Naive thymus-derived CD4-positive, alpha-beta T cell (primary cell): ENCODE measurements around the gene MAP3K4. TPM values are rescaled to one million over a fixed set of nuclear protein-coding genes. Genes with fewer than 3 reads are reported as not detected.

Source experiments
- ATAC-seq: fragments of 150-1000 bp; cut with Tn5 transposase; 2 replicates; pipeline ENCODE4 v1.10.0; 2021; ENCODE audit warnings: mild to moderate bottlenecking, moderate library complexity
- CTCF ChIA-PET: fragments of 350-600 bp; sonication (Branson Sonifier 250); formaldehyde crosslinking; loops from one replicate; lab custom pipeline; 2021; ENCODE audit warnings: antibody characterized with exemption; lab: Charles Lee
- POLR2A ChIA-PET: fragments of 350-600 bp; sonication (Branson Sonifier 250); formaldehyde crosslinking; loops from one replicate; lab custom pipeline; 2021; ENCODE audit warnings: antibody characterized with exemption, inconsistent platforms; lab: Charles Lee
- DNase-seq, 9 donors: peaks; one replicate each; pipeline versions ENCODE4 v3.0.0 to v3.0.0-alpha.2; 2020 to 2022; ENCODE audit warnings: mixed read lengths in 1 of 9
- H3K27ac ChIP-seq: one replicate; pipeline ENCODE4 v1.7.0; 2013; ENCODE audit warnings: mild to moderate bottlenecking, low read depth, low read length, moderate library complexity
- H3K27me3 ChIP-seq, 2 donors: one replicate each; pipeline ENCODE4 v1.7.0; 2013; ENCODE audit warnings: low read length in 2 of 2, mild to moderate bottlenecking in 2 of 2, moderate library complexity in 2 of 2; ENCODE audit not compliant: control insufficient read depth in 2 of 2, insufficient read depth in 2 of 2
- H3K36me3 ChIP-seq, 3 experiments: 1 replicate in 2 of 3; 2 replicates in 1 of 3; pipeline ENCODE4 v1.7.0; 2013; ENCODE audit warnings: low read length in 3 of 3, mild to moderate bottlenecking in 3 of 3, moderate library complexity in 1 of 3; ENCODE audit not compliant: insufficient read depth in 3 of 3, control insufficient read depth in 2 of 3
- H3K4me1 ChIP-seq, 2 donors: one replicate each; pipeline ENCODE4 v1.7.0; 2013; ENCODE audit warnings: low read length in 2 of 2, mild to moderate bottlenecking in 2 of 2, moderate library complexity in 1 of 2; ENCODE audit not compliant: control insufficient read depth in 2 of 2, insufficient read depth in 2 of 2
- H3K4me3 ChIP-seq: 2 replicates; pipeline ENCODE4 v1.7.0; 2013; ENCODE audit warnings: mild to moderate bottlenecking, low read length
- H3K9me3 ChIP-seq, 3 experiments: 1 replicate in 2 of 3; 2 replicates in 1 of 3; pipeline ENCODE4 v1.7.0; 2013; ENCODE audit warnings: low read length in 3 of 3; ENCODE audit not compliant: control insufficient read depth in 2 of 3
- H3K27ac Mint-ChIP-seq, 9 donors: one replicate each; pipeline ENCODE4 v1.8.0; 2020 to 2022; ENCODE audit warnings: mixed read lengths in 9 of 9, mild to moderate bottlenecking in 8 of 9, moderate library complexity in 5 of 9, inconsistent platforms in 2 of 9
- H3K27me3 Mint-ChIP-seq, 5 donors: one replicate each; pipeline ENCODE4 v1.8.0; 2021 to 2022; ENCODE audit warnings: mixed read lengths in 5 of 5, mild to moderate bottlenecking in 1 of 5
- H3K36me3 Mint-ChIP-seq, 5 donors: one replicate each; pipeline ENCODE4 v1.8.0; 2020 to 2022; ENCODE audit warnings: mixed read lengths in 5 of 5, mild to moderate bottlenecking in 3 of 5, inconsistent platforms in 1 of 5
- H3K4me1 Mint-ChIP-seq, 7 donors: one replicate each; pipeline ENCODE4 v1.8.0; 2020 to 2022; ENCODE audit warnings: mixed read lengths in 7 of 7, mild to moderate bottlenecking in 3 of 7, inconsistent platforms in 1 of 7
- H3K4me3 Mint-ChIP-seq, 10 donors: one replicate each; pipeline ENCODE4 v1.8.0; 2020 to 2022; ENCODE audit warnings: mild to moderate bottlenecking in 10 of 10, mixed read lengths in 10 of 10, moderate library complexity in 6 of 10, inconsistent platforms in 2 of 10
- H3K9me3 Mint-ChIP-seq, 11 donors: one replicate each; pipeline ENCODE4 v1.8.0; 2020 to 2022; ENCODE audit warnings: mixed read lengths in 11 of 11, mild to moderate bottlenecking in 4 of 11, inconsistent platforms in 1 of 11, moderate library complexity in 1 of 11
- intact Hi-C, 2 donors: fragments of 100-400 bp; cut with micrococcal nuclease; formaldehyde crosslinking; loops; one replicate each; pipeline ENCODE4 v1.15.1; 2023
- polyA plus RNA-seq, 2 donors: library from polyadenylated mRNA; unstranded; fragments of 300-500 nt; fragmentation: Illumina TruSeq; gene quantifications; one replicate each; pipeline ENCODE4 v1.2.3, GENCODE V29; 2021
- total RNA-seq, 6 experiments: library from RNA in 5 of 6; stranded (reverse) in 5 of 6; gene quantifications; 1 replicate in 5 of 6; 2 replicates in 1 of 6; pipeline ENCODE4 v1.2.3 and lab custom pipeline; 2021 to 2026

The MAP3K4 gene, protein sequence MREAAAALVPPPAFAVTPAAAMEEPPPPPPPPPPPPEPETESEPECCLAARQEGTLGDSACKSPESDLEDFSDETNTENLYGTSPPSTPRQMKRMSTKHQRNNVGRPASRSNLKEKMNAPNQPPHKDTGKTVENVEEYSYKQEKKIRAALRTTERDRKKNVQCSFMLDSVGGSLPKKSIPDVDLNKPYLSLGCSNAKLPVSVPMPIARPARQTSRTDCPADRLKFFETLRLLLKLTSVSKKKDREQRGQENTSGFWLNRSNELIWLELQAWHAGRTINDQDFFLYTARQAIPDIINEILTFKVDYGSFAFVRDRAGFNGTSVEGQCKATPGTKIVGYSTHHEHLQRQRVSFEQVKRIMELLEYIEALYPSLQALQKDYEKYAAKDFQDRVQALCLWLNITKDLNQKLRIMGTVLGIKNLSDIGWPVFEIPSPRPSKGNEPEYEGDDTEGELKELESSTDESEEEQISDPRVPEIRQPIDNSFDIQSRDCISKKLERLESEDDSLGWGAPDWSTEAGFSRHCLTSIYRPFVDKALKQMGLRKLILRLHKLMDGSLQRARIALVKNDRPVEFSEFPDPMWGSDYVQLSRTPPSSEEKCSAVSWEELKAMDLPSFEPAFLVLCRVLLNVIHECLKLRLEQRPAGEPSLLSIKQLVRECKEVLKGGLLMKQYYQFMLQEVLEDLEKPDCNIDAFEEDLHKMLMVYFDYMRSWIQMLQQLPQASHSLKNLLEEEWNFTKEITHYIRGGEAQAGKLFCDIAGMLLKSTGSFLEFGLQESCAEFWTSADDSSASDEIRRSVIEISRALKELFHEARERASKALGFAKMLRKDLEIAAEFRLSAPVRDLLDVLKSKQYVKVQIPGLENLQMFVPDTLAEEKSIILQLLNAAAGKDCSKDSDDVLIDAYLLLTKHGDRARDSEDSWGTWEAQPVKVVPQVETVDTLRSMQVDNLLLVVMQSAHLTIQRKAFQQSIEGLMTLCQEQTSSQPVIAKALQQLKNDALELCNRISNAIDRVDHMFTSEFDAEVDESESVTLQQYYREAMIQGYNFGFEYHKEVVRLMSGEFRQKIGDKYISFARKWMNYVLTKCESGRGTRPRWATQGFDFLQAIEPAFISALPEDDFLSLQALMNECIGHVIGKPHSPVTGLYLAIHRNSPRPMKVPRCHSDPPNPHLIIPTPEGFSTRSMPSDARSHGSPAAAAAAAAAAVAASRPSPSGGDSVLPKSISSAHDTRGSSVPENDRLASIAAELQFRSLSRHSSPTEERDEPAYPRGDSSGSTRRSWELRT (N-terminal part only)
- total RNA-seq, result 10 to 100 TPM; 52.1 to 81.2 (median 58.2) TPM
- 10 to 100 TPM in 1 of 2 donors, 1 to 10 TPM in 1; 4.5 to 12.7 TPM for polyA plus RNA-seq
- 98.0 reads per million, percentile 84 among the genes with 10 or more reads in this experiment for total RNA-seq (lab: John Stamatoyannopoulos, UW)

DNA sequence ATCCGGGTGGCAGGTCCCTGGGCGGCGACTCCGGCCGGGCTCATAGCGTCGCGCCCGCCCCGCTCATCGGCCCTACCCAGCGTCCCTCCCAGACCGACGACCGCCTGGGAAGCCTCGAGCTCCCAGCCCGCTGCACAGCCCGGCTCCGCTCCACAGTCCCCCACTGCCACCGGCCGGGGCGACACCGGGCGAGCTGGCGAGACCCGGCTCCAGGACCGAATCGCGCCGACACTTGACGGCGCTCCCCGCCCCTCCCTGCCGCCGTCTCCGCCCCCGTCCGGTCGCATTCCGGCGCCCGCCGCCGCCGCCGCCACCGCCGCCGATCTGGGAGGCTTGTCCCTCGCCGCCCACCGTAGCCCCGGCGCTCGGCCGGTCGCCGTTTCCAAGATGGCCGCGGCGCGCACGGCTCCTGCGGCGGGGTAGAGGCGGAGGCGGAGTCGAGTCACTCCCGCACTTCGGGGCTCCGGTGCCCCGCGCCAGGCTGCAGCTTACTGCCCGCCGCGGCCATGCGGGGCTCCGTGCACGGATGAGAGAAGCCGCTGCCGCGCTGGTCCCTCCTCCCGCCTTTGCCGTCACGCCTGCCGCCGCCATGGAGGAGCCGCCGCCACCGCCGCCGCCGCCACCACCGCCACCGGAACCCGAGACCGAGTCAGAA, at the start of gene MAP3K4:
Gene MAP3K4, plus strand, starts transcription at position 364 of the 655 bp plus-strand sequence. Its CDS starts 163 bp downstream, at position 527.
- Mint-ChIP-seq H3K27me3 (peaks cover 0 to 33% (median under 1%) of the 10 kb centered on the region in 5 donors), H3K4me1 (peaks cover 19 to 53% (median 37%) of the 10 kb centered on the region in 7 donors), H3K9me3 (peaks cover 0 to 11% (median 4%) of the 10 kb centered on the region in 11 donors), H3K4me3 (peak within 1 kb of the TSS; percentile 90 to 99 (median 93)), H3K36me3 (no peaks in the 10 kb centered on the region), H3K27ac (peak within 1 kb of the TSS; percentile 83 to 97 (median 93))
- H3K36me3 ChIP-seq, result peaks cover 0 to 11% (median 0%) of the 10 kb centered on the region in 3 experiments
- ChIA-PET POLR2A (no interaction called here), CTCF (no interaction called here)
- H3K27me3 ChIP-seq, result no peaks in the 10 kb centered on the region
- peak within 1 kb of the TSS; percentile 76 for H3K27ac ChIP-seq
- intact Hi-C loops, result loop anchor here (1.0 to 10.0 kb wide), 12 partner anchors 17 to 1736 kb away; partner anchors contain the start of genes AGPAT4 (in 2 of the 2), PACRG (in 2 of the 2), PRKN (in 2 of the 2) and WTAP (in 1 of the 2)
- H3K9me3 ChIP-seq, result no peaks in the 10 kb centered on the region
- peaks cover 9 to 14% of the 10 kb centered on the region in 2 donors for H3K4me1 ChIP-seq
- ATAC-seq, result peak; percentile 85
- peak within 1 kb of the TSS; percentile 94 for H3K4me3 ChIP-seq
- DNase-seq, result peak; percentile 64 to 88 (median 79)

DNA sequence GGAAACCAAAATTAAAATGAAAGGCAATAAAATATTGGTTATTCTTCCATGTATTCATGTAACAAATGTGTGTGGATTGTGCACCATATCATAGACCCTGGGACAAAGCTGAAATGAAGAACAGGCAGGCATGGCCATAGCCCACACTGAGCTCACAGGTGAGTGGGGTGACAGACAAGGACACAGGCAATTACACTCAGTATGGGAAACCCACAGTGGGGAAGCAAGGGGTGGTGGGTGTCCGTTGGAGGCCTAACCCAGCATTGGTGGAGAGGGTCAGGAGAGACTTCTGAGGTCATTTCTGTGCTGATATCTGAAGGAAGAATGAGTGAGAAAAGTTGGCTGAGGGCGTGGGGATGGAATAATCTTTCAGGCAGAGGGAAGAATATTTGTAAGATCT, 47.6 kb upstream of the MAP3K4 start:
- Mint-ChIP-seq H3K27ac (no peak overlapping the region), H3K4me1 (no peaks in the 10 kb centered on the region), H3K27me3 (peaks cover 8 to 39% (median 33%) of the 10 kb centered on the region in 5 donors), H3K36me3 (no peaks in the 10 kb centered on the region), H3K4me3 (no peak overlapping the region), H3K9me3 (no peaks in the 10 kb centered on the region)
- ATAC-seq, result no peak
- no peak overlapping the region for H3K4me3 ChIP-seq
- no peaks in the 10 kb centered on the region for H3K27me3 ChIP-seq
- no peak for DNase-seq
- H3K9me3 ChIP-seq, result no peaks in the 10 kb centered on the region
- intact Hi-C loops, result no loop called here
- H3K36me3 ChIP-seq, result no peaks in the 10 kb centered on the region
- no peak overlapping the region for H3K27ac ChIP-seq
- POLR2A ChIA-PET, result no interaction called here
- CTCF ChIA-PET, result interaction anchor here (1.2 kb wide), 1 partner anchor 15 kb away, joined by 3 read pairs; no protein-coding TSS in a partner anchor
- no peaks in the 10 kb centered on the region for H3K4me1 ChIP-seq

DNA sequence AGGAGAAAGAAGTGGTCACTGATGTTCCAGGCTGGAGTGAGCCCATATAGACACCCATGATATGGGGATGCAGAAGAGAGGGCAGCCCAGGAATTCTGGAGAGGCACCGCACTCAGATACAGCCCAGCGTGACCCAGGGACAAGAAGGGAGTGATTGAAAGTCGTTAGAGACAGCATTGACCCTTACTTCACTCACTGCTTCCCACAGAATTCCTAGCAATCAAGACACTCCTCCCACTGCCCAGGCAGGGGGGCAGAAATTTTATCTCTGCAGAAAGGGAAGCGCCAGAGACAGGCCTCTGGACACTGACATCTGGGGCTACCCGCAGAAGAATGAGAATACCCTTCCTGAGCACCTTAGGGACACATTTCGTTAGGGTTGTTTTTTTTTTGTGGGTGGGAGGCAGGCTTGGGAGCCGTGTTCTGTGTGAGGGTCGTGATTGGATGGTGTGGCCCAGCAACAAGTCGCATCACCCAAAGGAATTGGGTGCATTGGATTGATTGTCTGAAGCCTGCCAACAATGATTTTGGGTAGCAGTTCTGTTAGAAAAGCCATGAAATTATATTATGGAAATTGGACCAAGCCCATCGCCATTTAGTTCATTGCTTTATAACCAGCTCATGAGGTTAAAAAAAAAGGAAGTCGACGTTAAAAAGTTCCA, 45.9 kb upstream of the MAP3K4 start:
- no peak overlapping the region for H3K27ac Mint-ChIP-seq
- Histone ChIP-seq H3K27ac (no peak overlapping the region), H3K36me3 (no peaks in the 10 kb centered on the region), H3K4me3 (no peak overlapping the region), H3K4me1 (no peaks in the 10 kb centered on the region), H3K27me3 (no peaks in the 10 kb centered on the region), H3K9me3 (no peaks in the 10 kb centered on the region)
- no peak overlapping the region for H3K4me3 Mint-ChIP-seq
- intact Hi-C loops, result no loop called here
- DNase-seq (no peak), ATAC-seq (no peak)
- no peaks in the 10 kb centered on the region for H3K4me1 Mint-ChIP-seq
- peaks cover 8 to 26% (median 24%) of the 10 kb centered on the region in 5 donors for H3K27me3 Mint-ChIP-seq
- no peaks in the 10 kb centered on the region for H3K9me3 Mint-ChIP-seq
- H3K36me3 Mint-ChIP-seq, result no peaks in the 10 kb centered on the region
- CTCF ChIA-PET, result no interaction called here
- POLR2A ChIA-PET, result no interaction called here

DNA sequence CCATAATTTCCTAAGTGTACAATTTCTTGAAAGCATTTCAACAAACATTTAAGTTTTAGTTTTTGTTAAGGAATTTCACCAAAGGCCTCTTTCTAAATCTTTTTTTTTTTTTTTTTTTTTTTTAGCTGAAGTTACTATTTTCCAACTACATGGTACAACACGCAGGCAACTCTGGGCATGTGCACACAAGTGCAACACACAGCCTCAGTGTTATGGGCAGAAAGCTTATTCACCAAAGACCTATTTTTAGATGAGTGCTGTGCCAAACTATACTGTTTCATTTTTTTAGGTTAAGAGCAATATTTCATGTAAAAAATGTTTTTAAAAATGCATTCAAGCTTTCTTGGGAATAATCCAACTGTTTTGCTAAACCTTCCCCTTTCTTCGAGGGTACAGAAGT, 42.0 kb upstream of the MAP3K4 start:
- CTCF ChIA-PET, result no interaction called here

DNA sequence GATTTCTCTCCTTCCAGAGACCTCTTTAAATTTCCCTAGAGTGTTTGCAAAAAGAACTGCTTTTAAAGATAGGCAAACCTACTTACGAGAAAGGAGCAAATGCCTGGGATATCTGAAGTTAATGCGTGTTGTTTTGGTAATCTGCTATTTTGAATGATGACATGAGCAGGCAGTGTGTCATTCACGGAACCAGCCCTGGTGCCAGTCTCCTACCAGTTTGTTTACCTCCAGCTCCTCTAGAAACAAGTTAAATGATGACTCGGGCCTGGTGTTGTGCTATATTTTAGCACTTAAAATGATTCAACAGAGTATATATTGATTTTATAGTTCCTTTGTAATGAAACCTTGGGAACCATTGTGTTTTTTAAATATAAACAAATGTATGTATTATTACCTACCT, 41.1 kb upstream of the MAP3K4 start:
- H3K9me3 ChIP-seq, result no peaks in the 10 kb centered on the region
- Mint-ChIP-seq H3K4me1 (no peaks in the 10 kb centered on the region), H3K4me3 (no peak overlapping the region), H3K27ac (no peak overlapping the region), H3K27me3 (peaks cover 17 to 37% (median 21%) of the 10 kb centered on the region in 5 donors), H3K9me3 (no peaks in the 10 kb centered on the region), H3K36me3 (no peaks in the 10 kb centered on the region)
- H3K27ac ChIP-seq, result no peak overlapping the region
- POLR2A ChIA-PET, result no interaction called here
- DNase-seq (no peak), ATAC-seq (no peak)
- no peaks in the 10 kb centered on the region for H3K27me3 ChIP-seq
- H3K4me1 ChIP-seq, result no peaks in the 10 kb centered on the region
- no peaks in the 10 kb centered on the region for H3K36me3 ChIP-seq
- intact Hi-C loops, result no loop called here
- no peak overlapping the region for H3K4me3 ChIP-seq
- CTCF ChIA-PET, result no interaction called here

More for the DNA sequence above, 42.0 kb upstream of the MAP3K4 start:
- no peaks in the 10 kb centered on the region for H3K36me3 Mint-ChIP-seq
- Histone ChIP-seq H3K27ac (no peak overlapping the region), H3K9me3 (no peaks in the 10 kb centered on the region), H3K36me3 (no peaks in the 10 kb centered on the region), H3K27me3 (no peaks in the 10 kb centered on the region), H3K4me1 (no peaks in the 10 kb centered on the region), H3K4me3 (no peak overlapping the region)
- ATAC-seq (no peak), DNase-seq (no peak)
- no peaks in the 10 kb centered on the region for H3K9me3 Mint-ChIP-seq
- H3K27ac Mint-ChIP-seq, result no peak overlapping the region
- POLR2A ChIA-PET, result no interaction called here
- H3K27me3 Mint-ChIP-seq, result peaks cover 17 to 35% (median 21%) of the 10 kb centered on the region in 5 donors
- no peak overlapping the region for H3K4me3 Mint-ChIP-seq
- H3K4me1 Mint-ChIP-seq, result no peaks in the 10 kb centered on the region
- intact Hi-C loops, result no loop called here
